Keratinocyte (primary cell): ENCODE measurements around the gene CRTC1.

Experiments
- CTCF ChIP-seq, 3 experiments: IDR thresholded peaks in 1 of 3; conservative IDR thresholded peaks in 1 of 3; optimal IDR thresholded peaks in 1 of 3; 2 replicates in 2 of 3; 3 replicates in 1 of 3; pipeline versions ENCODE3 to v1.5.1; 2011; ENCODE audit warnings: low read length in 3 of 3, mild to moderate bottlenecking in 3 of 3, moderate library complexity in 2 of 3, control low read depth in 1 of 3, inconsistent platforms in 1 of 3; ENCODE audit not compliant: insufficient read depth in 2 of 3; ENCODE audit errors: extremely low read depth in 1 of 3
- EZH2 ChIP-seq: IDR thresholded peaks from one replicate; pipeline ENCODE4 v1.6.1; 2012; ENCODE audit warnings: inconsistent platforms, mild to moderate bottlenecking, low read length, moderate library complexity

GRCh38 chr19:18660939-18661670 is 22.4 kb upstream of the CRTC1 start:
- TF ChIP-seq CTCF (optimal IDR thresholded peaks at IDR 0.05 in 1 of 3, IDR thresholded peaks at IDR 0.05 in 1 of 3, conservative IDR thresholded peaks at IDR 0.05 in 1 of 3; ENCODE audit: extremely low read depth in 1 of 3, insufficient read depth in 2 of 3, low read length in 3 of 3) (no peak), EZH2 (no peak)
